Activated T-cell treated with anti-CD3 and anti-CD28 coated beads for 48 hours (primary cell): ENCODE data around the gene UVRAG.
"Not testable (repeated sequence)": the region's sequence is repeated elsewhere in the genome, so short reads cannot be mapped to it uniquely, and the experiment has no call there.

Source experiments
- DNase-seq: peaks from one replicate; pipeline ENCODE4 v3.0.0-alpha.2; 2020; ENCODE audit warnings: low read depth

Gene UVRAG

GRCh38 chr11:76075716-76076115, 260.7 kb downstream of the UVRAG start:
- no peak for DNase-seq

- not testable (repeated sequence) for DNase-seq
Observed at GRCh38 chr11:76076253-76076652, 261.2 kb downstream of the UVRAG start.

- DNase-seq = no peak
Observed at GRCh38 chr11:76076749-76077148, 261.7 kb downstream of the UVRAG start.

- DNase-seq = no peak
Observed at GRCh38 chr11:76077575-76078150, 262.7 kb downstream of the UVRAG start.

GRCh38 chr11:76081084-76081483, 266.1 kb downstream of the UVRAG start:
- not testable (repeated sequence) for DNase-seq

- no peak for DNase-seq
Observed at GRCh38 chr11:76083563-76084451, 268.8 kb downstream of the UVRAG start.

GRCh38 chr11:76085270-76085669, 270.3 kb downstream of the UVRAG start:
- no peak for DNase-seq

GRCh38 chr11:76086743-76087635, 272.0 kb downstream of the UVRAG start:
- DNase-seq = no peak

- no peak for DNase-seq
Observed at GRCh38 chr11:76087749-76088148, 272.7 kb downstream of the UVRAG start.

GRCh38 chr11:76088511-76088910, 273.5 kb downstream of the UVRAG start:
- no peak for DNase-seq

GRCh38 chr11:76090174-76090573, 275.2 kb downstream of the UVRAG start:
- no peak for DNase-seq

GRCh38 chr11:76090821-76091220, 275.8 kb downstream of the UVRAG start:
- no peak for DNase-seq

GRCh38 chr11:76094740-76095139, 279.7 kb downstream of the UVRAG start:
- no peak for DNase-seq

- DNase-seq = no peak
Observed at GRCh38 chr11:76095891-76096290, 280.9 kb downstream of the UVRAG start.

GRCh38 chr11:76096552-76096951, 281.5 kb downstream of the UVRAG start:
- no peak for DNase-seq

- no peak for DNase-seq
Observed at GRCh38 chr11:76102802-76103201, 287.8 kb downstream of the UVRAG start.

GRCh38 chr11:76103460-76103859, 288.4 kb downstream of the UVRAG start:
- no peak for DNase-seq

GRCh38 chr11:76104285-76104684, 289.3 kb downstream of the UVRAG start:
- no peak for DNase-seq

GRCh38 chr11:76105637-76106036, 290.6 kb downstream of the UVRAG start:
- DNase-seq = no peak

GRCh38 chr11:76107971-76108370, 293.0 kb downstream of the UVRAG start:
- DNase-seq = no peak

- DNase-seq = no peak
Observed at GRCh38 chr11:76114238-76114637, 299.2 kb downstream of the UVRAG start.

- no peak for DNase-seq
Observed at GRCh38 chr11:76115555-76115954, 300.5 kb downstream of the UVRAG start.

- DNase-seq = no peak
Observed at GRCh38 chr11:76119032-76119431, 304.0 kb downstream of the UVRAG start.
